SU-DHL-6 (cell line): ENCODE results near the gene TENM4.

Experiments used
- EZH2phosphoT487 ChIP-seq: fragments of 200-600 bp; sonication (generic), shearing (Covaris generic); conservative IDR thresholded peaks from 2 replicates; pipeline ENCODE4 v1.6.1; 2018; ENCODE audit warnings: mild to moderate bottlenecking, antibody characterized with exemption, low read length, moderate library complexity, mixed read lengths
- TF ChIP-seq, protein P1 (sequence below): fragments of 200-600 bp; sonication (generic); IDR thresholded peaks from one replicate; pipeline ENCODE4 v1.5.1; 2017; ENCODE audit warnings: antibody characterized with exemption, mild to moderate bottlenecking, low read length, moderate library complexity; ENCODE audit not compliant: insufficient read depth, poor library complexity, severe bottlenecking

DNA sequence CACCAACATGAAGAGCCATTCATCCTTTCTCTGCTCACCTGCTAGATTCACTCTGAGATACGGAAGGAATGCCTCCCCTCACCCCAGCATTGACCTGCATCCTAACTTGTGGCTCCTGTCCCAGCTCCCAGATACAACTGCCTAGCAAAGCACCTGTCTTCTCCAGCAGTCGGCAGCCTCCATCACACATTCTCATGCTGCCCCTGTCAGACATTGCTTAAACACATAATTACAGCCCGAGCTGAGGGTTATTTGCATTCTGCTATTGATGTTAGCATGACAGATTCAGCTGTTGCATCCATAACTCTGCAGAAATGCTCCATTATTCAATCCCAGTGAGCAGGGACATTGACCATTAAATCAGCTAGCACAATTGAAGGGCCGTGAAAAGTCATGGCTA, 681.8 kb downstream of the TENM4 start:
- TF ChIP-seq, protein P1, sequence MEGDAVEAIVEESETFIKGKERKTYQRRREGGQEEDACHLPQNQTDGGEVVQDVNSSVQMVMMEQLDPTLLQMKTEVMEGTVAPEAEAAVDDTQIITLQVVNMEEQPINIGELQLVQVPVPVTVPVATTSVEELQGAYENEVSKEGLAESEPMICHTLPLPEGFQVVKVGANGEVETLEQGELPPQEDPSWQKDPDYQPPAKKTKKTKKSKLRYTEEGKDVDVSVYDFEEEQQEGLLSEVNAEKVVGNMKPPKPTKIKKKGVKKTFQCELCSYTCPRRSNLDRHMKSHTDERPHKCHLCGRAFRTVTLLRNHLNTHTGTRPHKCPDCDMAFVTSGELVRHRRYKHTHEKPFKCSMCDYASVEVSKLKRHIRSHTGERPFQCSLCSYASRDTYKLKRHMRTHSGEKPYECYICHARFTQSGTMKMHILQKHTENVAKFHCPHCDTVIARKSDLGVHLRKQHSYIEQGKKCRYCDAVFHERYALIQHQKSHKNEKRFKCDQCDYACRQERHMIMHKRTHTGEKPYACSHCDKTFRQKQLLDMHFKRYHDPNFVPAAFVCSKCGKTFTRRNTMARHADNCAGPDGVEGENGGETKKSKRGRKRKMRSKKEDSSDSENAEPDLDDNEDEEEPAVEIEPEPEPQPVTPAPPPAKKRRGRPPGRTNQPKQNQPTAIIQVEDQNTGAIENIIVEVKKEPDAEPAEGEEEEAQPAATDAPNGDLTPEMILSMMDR, result no peak
- no peak for TF ChIP-seq EZH2phosphoT487
